Measurements from ENCODE around the gene RUBCN. TPM values are rescaled to one million over a fixed set of nuclear protein-coding genes. Genes with fewer than 3 reads are reported as not detected.
"Not testable (repeated sequence)": the region's sequence is repeated elsewhere in the genome, so short reads cannot be mapped to it uniquely, and the experiment has no call there.

The RUBCN gene
- total RNA-seq, 1 donor from 2014 or later: 43.6 TPM

- intact Hi-C loops (cut with micrococcal nuclease): no loop called here
- H3K4me1 Mint-ChIP-seq (ENCODE audit: low read depth): no peaks in the 10 kb centered on the region
- DNase-seq (ENCODE audit: low spot score): no peak
- no peak overlapping the region for H3K4me3 Mint-ChIP-seq (ENCODE audit: low read depth)
- no peaks in the 10 kb centered on the region for H3K27me3 Mint-ChIP-seq (ENCODE audit: low read depth)
- H3K27ac Mint-ChIP-seq: no peak overlapping the region
- peaks cover 54% of the 10 kb centered on the region for H3K36me3 Mint-ChIP-seq (ENCODE audit: low read depth)
- H3K9me3 Mint-ChIP-seq: peaks cover 8% of the 10 kb centered on the region
These were observed 61.8 kb downstream of the RUBCN start for GRCh38 chr3:197674741-197675562.

GRCh38 chr3:197673170-197673569 lies 63.5 kb downstream of the RUBCN start:
- DNase-seq (ENCODE audit: low spot score): no peak
- peaks cover 2% of the 10 kb centered on the region for H3K4me1 Mint-ChIP-seq (ENCODE audit: low read depth)
- no peak overlapping the region for H3K4me3 Mint-ChIP-seq (ENCODE audit: low read depth)
- H3K9me3 Mint-ChIP-seq: peaks cover 3% of the 10 kb centered on the region
- no peak overlapping the region for H3K27ac Mint-ChIP-seq
- H3K27me3 Mint-ChIP-seq (ENCODE audit: low read depth): no peaks in the 10 kb centered on the region
- peaks cover 45% of the 10 kb centered on the region for H3K36me3 Mint-ChIP-seq (ENCODE audit: low read depth)
- intact Hi-C loops (cut with micrococcal nuclease): no loop called here

GRCh38 chr3:197670361-197670760 lies 66.3 kb downstream of the RUBCN start:
- H3K27ac Mint-ChIP-seq: no peak overlapping the region
- no peak for DNase-seq (ENCODE audit: low spot score)
- H3K27me3 Mint-ChIP-seq (ENCODE audit: low read depth): no peaks in the 10 kb centered on the region
- peaks cover 2% of the 10 kb centered on the region for H3K4me1 Mint-ChIP-seq (ENCODE audit: low read depth)
- intact Hi-C loops (cut with micrococcal nuclease): no loop called here
- H3K36me3 Mint-ChIP-seq (ENCODE audit: low read depth): peaks cover 31% of the 10 kb centered on the region
- no peak overlapping the region for H3K4me3 Mint-ChIP-seq (ENCODE audit: low read depth)
- H3K9me3 Mint-ChIP-seq: no peaks in the 10 kb centered on the region

- peaks cover 9% of the 10 kb centered on the region for H3K36me3 Mint-ChIP-seq (ENCODE audit: low read depth)
- H3K9me3 Mint-ChIP-seq: no peaks in the 10 kb centered on the region
- H3K27ac Mint-ChIP-seq: no peak overlapping the region
- DNase-seq (ENCODE audit: low spot score): no peak
- H3K27me3 Mint-ChIP-seq (ENCODE audit: low read depth): no peaks in the 10 kb centered on the region
- H3K4me3 Mint-ChIP-seq (ENCODE audit: low read depth): no peak overlapping the region
- intact Hi-C loops (cut with micrococcal nuclease): loop anchor here (2.0 kb wide), 1 partner anchor 69 kb away; no protein-coding TSS in a partner anchor
- peaks cover 2% of the 10 kb centered on the region for H3K4me1 Mint-ChIP-seq (ENCODE audit: low read depth)
These were observed 68.7 kb downstream of the RUBCN start for GRCh38 chr3:197667968-197668367.

GRCh38 chr3:197667293-197667692 lies 69.4 kb downstream of the RUBCN start:
- H3K4me3 Mint-ChIP-seq (ENCODE audit: low read depth); H3K9me3 Mint-ChIP-seq; H3K27ac Mint-ChIP-seq; H3K36me3 Mint-ChIP-seq (ENCODE audit: low read depth); DNase-seq (ENCODE audit: low spot score); H3K27me3 Mint-ChIP-seq (ENCODE audit: low read depth); intact Hi-C loops (cut with micrococcal nuclease); H3K4me1 Mint-ChIP-seq (ENCODE audit: low read depth): not testable (repeated sequence)

GRCh38 chr3:197666221-197666842 lies 70.4 kb downstream of the RUBCN start:
- H3K27ac Mint-ChIP-seq; intact Hi-C loops (cut with micrococcal nuclease); H3K4me3 Mint-ChIP-seq (ENCODE audit: low read depth); H3K36me3 Mint-ChIP-seq (ENCODE audit: low read depth); H3K27me3 Mint-ChIP-seq (ENCODE audit: low read depth); H3K9me3 Mint-ChIP-seq; DNase-seq (ENCODE audit: low spot score): not testable (repeated sequence)
- H3K4me1 Mint-ChIP-seq (ENCODE audit: low read depth): peaks cover 11% of the 10 kb centered on the region

- intact Hi-C loops (cut with micrococcal nuclease): not testable (repeated sequence)
These were observed 71.2 kb downstream of the RUBCN start for GRCh38 chr3:197665549-197665948.

GRCh38 chr3:197665142-197665491 lies 71.6 kb downstream of the RUBCN start:
- H3K27ac Mint-ChIP-seq; intact Hi-C loops (cut with micrococcal nuclease); H3K27me3 Mint-ChIP-seq (ENCODE audit: low read depth): not testable (repeated sequence)

More at GRCh38 chr3:197665549-197665948, 71.2 kb downstream of the RUBCN start:
- H3K27ac Mint-ChIP-seq; H3K27me3 Mint-ChIP-seq (ENCODE audit: low read depth); H3K36me3 Mint-ChIP-seq (ENCODE audit: low read depth); H3K9me3 Mint-ChIP-seq; DNase-seq (ENCODE audit: low spot score); H3K4me3 Mint-ChIP-seq (ENCODE audit: low read depth): not testable (repeated sequence)
- peaks cover 11% of the 10 kb centered on the region for H3K4me1 Mint-ChIP-seq (ENCODE audit: low read depth)

GRCh38 chr3:197664414-197665141 lies 72.1 kb downstream of the RUBCN start:
- intact Hi-C loops (cut with micrococcal nuclease); H3K27me3 Mint-ChIP-seq (ENCODE audit: low read depth); H3K36me3 Mint-ChIP-seq (ENCODE audit: low read depth); H3K27ac Mint-ChIP-seq; H3K9me3 Mint-ChIP-seq: not testable (repeated sequence)
- DNase-seq (ENCODE audit: low spot score): peak; percentile 37
- peaks cover 11% of the 10 kb centered on the region for H3K4me1 Mint-ChIP-seq (ENCODE audit: low read depth)
- peak overlapping the region; percentile 52 for H3K4me3 Mint-ChIP-seq (ENCODE audit: low read depth)

More at GRCh38 chr3:197665142-197665491, 71.6 kb downstream of the RUBCN start:
- Mint-ChIP-seq H3K4me1 (ENCODE audit: low read depth) (peaks cover 11% of the 10 kb centered on the region), H3K4me3 (ENCODE audit: low read depth) (peak overlapping the region; percentile 52)
- not testable (repeated sequence) for H3K9me3 Mint-ChIP-seq; DNase-seq (ENCODE audit: low spot score); H3K36me3 Mint-ChIP-seq (ENCODE audit: low read depth)

GRCh38 chr3:197663367-197664140 lies 73.2 kb downstream of the RUBCN start:
- H3K9me3 Mint-ChIP-seq; H3K36me3 Mint-ChIP-seq (ENCODE audit: low read depth); intact Hi-C loops (cut with micrococcal nuclease); H3K4me3 Mint-ChIP-seq (ENCODE audit: low read depth); H3K4me1 Mint-ChIP-seq (ENCODE audit: low read depth); H3K27ac Mint-ChIP-seq; DNase-seq (ENCODE audit: low spot score); H3K27me3 Mint-ChIP-seq (ENCODE audit: low read depth): not testable (repeated sequence)

- H3K9me3 Mint-ChIP-seq; H3K27me3 Mint-ChIP-seq (ENCODE audit: low read depth); DNase-seq (ENCODE audit: low spot score); H3K4me3 Mint-ChIP-seq (ENCODE audit: low read depth); intact Hi-C loops (cut with micrococcal nuclease); H3K4me1 Mint-ChIP-seq (ENCODE audit: low read depth); H3K36me3 Mint-ChIP-seq (ENCODE audit: low read depth): not testable (repeated sequence)
- H3K27ac Mint-ChIP-seq: peak overlapping the region; percentile 38
These were observed 74.4 kb downstream of the RUBCN start for GRCh38 chr3:197662352-197662751.

GRCh38 chr3:197661874-197662273 lies 74.8 kb downstream of the RUBCN start:
- Mint-ChIP-seq H3K4me1 (ENCODE audit: low read depth) (peaks cover 13% of the 10 kb centered on the region), H3K27ac (peak overlapping the region; percentile 19)
- H3K36me3 Mint-ChIP-seq (ENCODE audit: low read depth); H3K9me3 Mint-ChIP-seq; intact Hi-C loops (cut with micrococcal nuclease); H3K27me3 Mint-ChIP-seq (ENCODE audit: low read depth); DNase-seq (ENCODE audit: low spot score); H3K4me3 Mint-ChIP-seq (ENCODE audit: low read depth): not testable (repeated sequence)

Measured in activated T-helper 2 cell treated with anti-CD3 and anti-CD28 coated beads, Interferon-gamma antibody, Interleukin-2, Interleukin-4, amounts not matched to agents 10 μg/mL and 5 μg/mL and 100 μg/mL, durations not matched to agents 14 hours and 24 hours and 36 hours (primary cell).